Neural progenitor cell (in vitro differentiated cells): ENCODE data around the gene ZNF496. TPM values are rescaled to one million over a fixed set of nuclear protein-coding genes. Genes with fewer than 3 reads are reported as not detected.

Source experiments
- DNase-seq: peaks from one replicate; pipeline ENCODE4 v3.0.0-alpha.2; 2016; ENCODE audit warnings: low spot score
- H2AFZ ChIP-seq: fragments of 200-600 bp; sonication (generic); replicated peaks from 2 replicates; pipeline ENCODE4 v1.6.1; 2016; ENCODE audit warnings: antibody characterized with exemption
- H3F3A ChIP-seq: fragments of 200-600 bp; sonication (generic); 2 replicates; pipeline ENCODE4 v1.6.1; 2016; ENCODE audit warnings: antibody characterized with exemption, low read depth
- H3K27ac ChIP-seq: fragments of 200-600 bp; sonication (generic); 2 replicates; pipeline ENCODE4 v1.5.1; 2016; ENCODE audit warnings: mild to moderate bottlenecking
- H3K27me3 ChIP-seq: fragments of 200-600 bp; sonication (generic); 2 replicates; pipeline ENCODE4 v1.6.1; 2016; ENCODE audit warnings: mild to moderate bottlenecking, moderate library complexity
- H3K36me3 ChIP-seq: fragments of 200-600 bp; sonication (generic); 2 replicates; pipeline ENCODE4 v1.5.1; 2016
- H3K4me1 ChIP-seq: fragments of 200-600 bp; sonication (generic); 2 replicates; pipeline ENCODE4 v1.6.1; 2016; ENCODE audit warnings: mixed run types
- H3K4me2 ChIP-seq: fragments of 200-600 bp; sonication (generic); 2 replicates; pipeline ENCODE4 v1.6.1; 2016
- H3K4me3 ChIP-seq: fragments of 200-600 bp; sonication (generic); 2 replicates; pipeline ENCODE4 v1.5.1; 2016
- H3K79me2 ChIP-seq: fragments of 200-600 bp; sonication (generic); 2 replicates; pipeline ENCODE4 v1.6.1; 2016; ENCODE audit warnings: low read depth
- H3K9ac ChIP-seq: fragments of 200-600 bp; sonication (generic); 2 replicates; pipeline ENCODE4 v1.6.1; 2016
- H3K9me3 ChIP-seq: fragments of 200-600 bp; sonication (generic); 2 replicates; pipeline ENCODE4 v1.5.1; 2016; ENCODE audit warnings: low read depth
- H4K20me1 ChIP-seq: fragments of 200-600 bp; sonication (generic); 2 replicates; pipeline ENCODE4 v1.6.1; 2016; ENCODE audit warnings: low read depth
- H3K27ac Mint-ChIP-seq: 3 replicates; pipeline ENCODE4 v1.8.0; 2021; ENCODE audit warnings: mixed read lengths
- H3K27me3 Mint-ChIP-seq: 2 replicates; pipeline ENCODE4 v1.8.0; 2022; ENCODE audit warnings: low read depth, mild to moderate bottlenecking, inconsistent platforms, moderate library complexity, mixed read lengths; ENCODE audit not compliant: insufficient read depth
- H3K36me3 Mint-ChIP-seq: 3 replicates; pipeline ENCODE4 v1.8.0; 2021; ENCODE audit warnings: mixed read lengths
- H3K4me1 Mint-ChIP-seq: 3 replicates; pipeline ENCODE4 v1.8.0; 2021; ENCODE audit warnings: mixed read lengths
- H3K4me3 Mint-ChIP-seq: 3 replicates; pipeline ENCODE4 v1.8.0; 2021; ENCODE audit warnings: mild to moderate bottlenecking, moderate library complexity, mixed read lengths
- H3K9me3 Mint-ChIP-seq: 3 replicates; pipeline ENCODE4 v1.8.0; 2020; ENCODE audit warnings: mixed read lengths
- EZH2 ChIP-seq: fragments of 200-600 bp; sonication (generic); IDR thresholded peaks from 2 replicates; pipeline ENCODE4 v1.6.1; 2017; ENCODE audit warnings: antibody characterized with exemption, mild to moderate bottlenecking, moderate library complexity
- EZH2phosphoT487 ChIP-seq: fragments of 200-600 bp; sonication (generic); IDR thresholded peaks from 2 replicates; pipeline ENCODE4 v1.6.1; 2017; ENCODE audit warnings: antibody characterized with exemption
- total RNA-seq: library from RNA; depleted of rRNA; stranded (reverse); fragments of >200 nt; gene quantifications from 2 replicates; pipeline ENCODE4 v1.2.3, GENCODE V29; 2015; ENCODE audit warnings: low replicate concordance
- TF ChIP-seq, protein P1 (sequence below): fragments of 200-600 bp; sonication (generic); IDR thresholded peaks from 2 replicates; pipeline ENCODE4 v1.5.1; 2017; ENCODE audit warnings: antibody characterized with exemption, mild to moderate bottlenecking

ZNF496 gene
- total RNA-seq, 1 donor from 2014 or later = 30.1 TPM

DNA sequence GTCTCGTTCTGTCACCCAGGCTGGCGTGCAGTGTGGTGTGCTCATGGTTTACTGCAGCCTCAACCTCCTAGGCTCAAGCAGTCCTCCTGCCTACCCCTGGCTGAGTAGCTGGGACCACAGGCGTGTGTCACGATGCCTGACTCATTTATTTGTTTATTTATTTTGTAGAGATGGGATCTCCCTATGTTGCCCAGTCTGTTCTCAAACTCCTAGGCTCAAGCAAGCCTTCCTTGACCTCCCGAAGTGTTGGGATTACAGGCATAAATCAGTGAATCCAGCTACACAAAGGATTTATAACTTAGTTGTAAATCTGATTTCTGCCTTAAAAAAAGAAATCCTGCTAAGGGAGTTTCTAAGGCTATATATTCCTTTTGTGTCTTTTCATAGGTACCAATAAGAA, 30.5 kb upstream of the ZNF496 start:
- no peaks in the 10 kb centered on the region for H3K36me3 ChIP-seq
- Mint-ChIP-seq H3K36me3 (peaks cover 21% of the 10 kb centered on the region), H3K27me3 (peaks cover 13% of the 10 kb centered on the region), H3K9me3 (peaks cover 28% of the 10 kb centered on the region), H3K27ac (no peak overlapping the region), H3K4me1 (peaks cover 7% of the 10 kb centered on the region), H3K4me3 (no peak overlapping the region)
- no peak for DNase-seq
- H3F3A ChIP-seq = peaks cover 4% of the 10 kb centered on the region
- TF ChIP-seq EZH2phosphoT487 = no peak
- TF ChIP-seq, protein P1, sequence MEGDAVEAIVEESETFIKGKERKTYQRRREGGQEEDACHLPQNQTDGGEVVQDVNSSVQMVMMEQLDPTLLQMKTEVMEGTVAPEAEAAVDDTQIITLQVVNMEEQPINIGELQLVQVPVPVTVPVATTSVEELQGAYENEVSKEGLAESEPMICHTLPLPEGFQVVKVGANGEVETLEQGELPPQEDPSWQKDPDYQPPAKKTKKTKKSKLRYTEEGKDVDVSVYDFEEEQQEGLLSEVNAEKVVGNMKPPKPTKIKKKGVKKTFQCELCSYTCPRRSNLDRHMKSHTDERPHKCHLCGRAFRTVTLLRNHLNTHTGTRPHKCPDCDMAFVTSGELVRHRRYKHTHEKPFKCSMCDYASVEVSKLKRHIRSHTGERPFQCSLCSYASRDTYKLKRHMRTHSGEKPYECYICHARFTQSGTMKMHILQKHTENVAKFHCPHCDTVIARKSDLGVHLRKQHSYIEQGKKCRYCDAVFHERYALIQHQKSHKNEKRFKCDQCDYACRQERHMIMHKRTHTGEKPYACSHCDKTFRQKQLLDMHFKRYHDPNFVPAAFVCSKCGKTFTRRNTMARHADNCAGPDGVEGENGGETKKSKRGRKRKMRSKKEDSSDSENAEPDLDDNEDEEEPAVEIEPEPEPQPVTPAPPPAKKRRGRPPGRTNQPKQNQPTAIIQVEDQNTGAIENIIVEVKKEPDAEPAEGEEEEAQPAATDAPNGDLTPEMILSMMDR = no peak
- no peak for TF ChIP-seq EZH2
- no peak overlapping the region for H3K4me2 ChIP-seq
- H3K79me2 ChIP-seq = no peaks in the 10 kb centered on the region
- no peak overlapping the region for H3K27ac ChIP-seq
- H4K20me1 ChIP-seq = no peaks in the 10 kb centered on the region
- H3K9ac ChIP-seq = no peak overlapping the region
- no peaks in the 10 kb centered on the region for H3K4me1 ChIP-seq
- no peaks in the 10 kb centered on the region for H3K9me3 ChIP-seq
- no peaks in the 10 kb centered on the region for H3K27me3 ChIP-seq
- no peak overlapping the region for H2AFZ ChIP-seq
- H3K4me3 ChIP-seq = no peak overlapping the region

DNA sequence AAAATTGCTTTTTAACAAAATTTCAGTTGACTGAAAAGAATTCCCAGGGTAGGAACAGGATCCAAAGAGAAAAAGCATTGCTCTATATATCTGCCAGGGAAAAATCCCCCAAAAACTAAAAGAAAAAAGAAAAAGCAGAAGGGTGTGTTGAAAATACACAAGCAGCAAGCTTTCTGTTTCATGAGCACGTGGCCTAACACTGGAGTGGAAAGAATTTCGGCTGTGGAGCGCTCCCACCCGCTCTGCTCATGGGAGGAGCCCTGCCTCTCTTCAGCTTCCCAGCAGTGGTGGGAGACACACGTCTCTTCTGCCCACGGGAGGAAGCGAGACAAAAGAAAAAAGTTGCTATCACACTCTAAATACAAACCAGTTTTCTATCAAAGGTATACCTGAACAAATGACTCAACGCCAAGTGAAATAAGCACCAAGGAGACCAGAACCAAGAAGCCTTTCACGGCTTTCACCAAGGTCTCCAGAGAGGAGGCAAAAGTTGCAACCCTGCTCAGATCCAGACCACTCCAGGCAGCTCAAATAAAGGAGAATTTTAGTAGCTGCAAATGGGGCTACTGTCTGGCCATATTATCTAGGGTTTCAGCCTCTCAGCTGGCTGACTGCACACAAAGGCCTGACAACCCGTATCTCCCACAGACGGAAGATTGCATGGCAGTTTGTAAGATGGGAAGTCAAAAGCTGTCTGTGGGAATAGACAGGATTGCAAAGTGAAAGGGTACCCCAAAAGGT, 29.5 kb upstream of the ZNF496 start:
- Histone ChIP-seq H3K36me3 (no peaks in the 10 kb centered on the region), H2AFZ (no peak overlapping the region), H3K79me2 (no peaks in the 10 kb centered on the region), H3K9me3 (no peaks in the 10 kb centered on the region), H3K4me1 (no peaks in the 10 kb centered on the region), H3F3A (peaks cover 7% of the 10 kb centered on the region), H3K27ac (no peak overlapping the region), H3K4me3 (no peak overlapping the region), H3K27me3 (no peaks in the 10 kb centered on the region), H4K20me1 (no peaks in the 10 kb centered on the region), H3K4me2 (no peak overlapping the region), H3K9ac (no peak overlapping the region)
- peaks cover 19% of the 10 kb centered on the region for H3K36me3 Mint-ChIP-seq
- peaks cover 13% of the 10 kb centered on the region for H3K27me3 Mint-ChIP-seq
- no peak for DNase-seq
- TF ChIP-seq, protein P1 = no peak
- TF ChIP-seq EZH2 (no peak), EZH2phosphoT487 (no peak)
- H3K4me3 Mint-ChIP-seq = no peak overlapping the region
- H3K27ac Mint-ChIP-seq = no peak overlapping the region
- H3K4me1 Mint-ChIP-seq = peaks cover 8% of the 10 kb centered on the region
- H3K9me3 Mint-ChIP-seq = peaks cover 20% of the 10 kb centered on the region

DNA sequence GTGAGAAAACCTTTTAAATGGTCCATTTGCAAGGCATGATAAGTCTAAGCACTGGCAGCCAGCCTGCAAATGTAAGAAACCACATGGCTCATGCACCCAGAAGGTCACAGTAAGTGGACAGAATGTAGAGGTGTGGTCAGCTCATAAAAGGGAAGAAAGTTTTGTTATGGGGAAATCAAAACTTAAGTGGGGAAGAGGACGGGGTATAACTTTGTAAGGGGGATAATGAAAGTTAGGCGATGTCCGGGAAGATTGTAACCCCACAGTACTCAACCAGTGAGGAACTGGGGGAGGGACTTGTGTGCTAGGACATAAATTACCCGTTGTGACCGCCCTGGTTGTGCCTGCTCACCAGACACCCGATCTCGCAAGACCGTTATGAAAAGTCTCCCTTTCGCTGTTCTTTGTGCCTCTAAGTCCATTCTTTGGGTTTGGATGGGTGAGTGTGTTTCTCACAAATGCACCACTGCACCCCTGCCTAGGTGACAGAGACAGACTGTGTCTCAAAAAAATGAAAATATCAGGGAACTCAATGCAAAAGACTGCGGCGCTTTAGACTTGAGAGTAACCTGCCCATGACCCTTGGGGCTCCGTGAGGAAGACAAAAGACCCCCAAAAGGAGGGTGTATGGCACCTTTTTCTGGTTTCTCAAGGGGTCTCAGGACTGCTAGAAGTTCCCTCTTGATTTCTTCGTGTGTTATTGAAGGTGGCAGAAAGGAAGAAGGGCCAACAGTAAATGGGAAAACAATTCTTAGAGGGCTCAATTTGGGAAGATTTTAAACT, 28.6 kb upstream of the ZNF496 start:
- no peaks in the 10 kb centered on the region for H4K20me1 ChIP-seq
- DNase-seq = no peak
- H3K4me1 Mint-ChIP-seq = peaks cover 8% of the 10 kb centered on the region
- no peak overlapping the region for H3K27ac ChIP-seq
- no peaks in the 10 kb centered on the region for H3K27me3 ChIP-seq
- H2AFZ ChIP-seq = no peak overlapping the region
- H3K9me3 Mint-ChIP-seq = peaks cover 13% of the 10 kb centered on the region
- no peak overlapping the region for H3K27ac Mint-ChIP-seq
- no peak overlapping the region for H3K9ac ChIP-seq
- H3K79me2 ChIP-seq = no peaks in the 10 kb centered on the region
- peaks cover 3% of the 10 kb centered on the region for H3K4me1 ChIP-seq
- no peaks in the 10 kb centered on the region for H3K9me3 ChIP-seq
- H3K36me3 ChIP-seq = no peaks in the 10 kb centered on the region
- H3F3A ChIP-seq = peaks cover 9% of the 10 kb centered on the region
- TF ChIP-seq, protein P1 = no peak
- TF ChIP-seq EZH2 (no peak), EZH2phosphoT487 (no peak)
- H3K27me3 Mint-ChIP-seq = peaks cover 13% of the 10 kb centered on the region
- H3K4me3 Mint-ChIP-seq = no peak overlapping the region
- H3K4me3 ChIP-seq = no peak overlapping the region
- H3K36me3 Mint-ChIP-seq = peaks cover 17% of the 10 kb centered on the region
- no peak overlapping the region for H3K4me2 ChIP-seq
